Astrocyte of the spinal cord (primary cell): ENCODE measurements around the gene ABAT.

Experiments
- DNase-seq: peaks from one replicate; pipeline ENCODE4 v3.0.0; 2011; ENCODE audit warnings: low read depth, low spot score
- H3K4me3 ChIP-seq: 2 replicates; pipeline ENCODE4 v1.5.1; 2011; ENCODE audit warnings: low read depth, mild to moderate bottlenecking, low read length, moderate library complexity
- CTCF ChIP-seq: IDR thresholded peaks from 2 replicates; pipeline ENCODE4 v1.5.1; 2012; ENCODE audit warnings: low read depth, mild to moderate bottlenecking, low read length, inconsistent platforms
- in situ Hi-C: cut with HindIII; loops from 2 replicates; pipeline ENCODE4 v1.10.0; 2017; ENCODE audit warnings: low sequenced_read_pairs

The ABAT gene

GRCh38 chr16:8642146-8642545 is 32.3 kb upstream of the ABAT start:
- no peak for TF ChIP-seq CTCF

GRCh38 chr16:8644211-8645140 is 29.9 kb upstream of the ABAT start:
- no peak for DNase-seq
- H3K4me3 ChIP-seq = no peak overlapping the region
- in situ Hi-C loops = no loop called here
- TF ChIP-seq CTCF = no peak

More at GRCh38 chr16:8642146-8642545, 32.3 kb upstream of the ABAT start:
- in situ Hi-C loops = no loop called here
- DNase-seq = no peak
- no peak overlapping the region for H3K4me3 ChIP-seq

GRCh38 chr16:8645141-8645521 is 29.3 kb upstream of the ABAT start:
- TF ChIP-seq CTCF = no peak
- in situ Hi-C loops = no loop called here

GRCh38 chr16:8645831-8646230 is 28.6 kb upstream of the ABAT start:
- in situ Hi-C loops = no loop called here
- DNase-seq = no peak
- TF ChIP-seq CTCF = no peak
- no peak overlapping the region for H3K4me3 ChIP-seq

More at GRCh38 chr16:8645141-8645521, 29.3 kb upstream of the ABAT start:
- H3K4me3 ChIP-seq = no peak overlapping the region
- DNase-seq = no peak

GRCh38 chr16:8646326-8647053 is 27.9 kb upstream of the ABAT start:
- DNase-seq = no peak
- no peak overlapping the region for H3K4me3 ChIP-seq
- in situ Hi-C loops = no loop called here
- no peak for TF ChIP-seq CTCF

- in situ Hi-C loops = no loop called here
- no peak overlapping the region for H3K4me3 ChIP-seq
- no peak for TF ChIP-seq CTCF
- no peak for DNase-seq
Observed at GRCh38 chr16:8647721-8648318, 26.6 kb upstream of the ABAT start.
